HuH-7 (cell line): ENCODE results near the gene SVOP.
A peak's percentile ranks its signal among the peaks of the same experiment; 100 is the strongest.

Experiments used
- DNase-seq: peaks from one replicate; pipeline ENCODE4 v3.0.0; 2011; ENCODE audit warnings: low spot score

SVOP gene

GRCh38 chr12:108977360-108977759 lies 43.5 kb downstream of the SVOP start:
- no peak for DNase-seq

DNA sequence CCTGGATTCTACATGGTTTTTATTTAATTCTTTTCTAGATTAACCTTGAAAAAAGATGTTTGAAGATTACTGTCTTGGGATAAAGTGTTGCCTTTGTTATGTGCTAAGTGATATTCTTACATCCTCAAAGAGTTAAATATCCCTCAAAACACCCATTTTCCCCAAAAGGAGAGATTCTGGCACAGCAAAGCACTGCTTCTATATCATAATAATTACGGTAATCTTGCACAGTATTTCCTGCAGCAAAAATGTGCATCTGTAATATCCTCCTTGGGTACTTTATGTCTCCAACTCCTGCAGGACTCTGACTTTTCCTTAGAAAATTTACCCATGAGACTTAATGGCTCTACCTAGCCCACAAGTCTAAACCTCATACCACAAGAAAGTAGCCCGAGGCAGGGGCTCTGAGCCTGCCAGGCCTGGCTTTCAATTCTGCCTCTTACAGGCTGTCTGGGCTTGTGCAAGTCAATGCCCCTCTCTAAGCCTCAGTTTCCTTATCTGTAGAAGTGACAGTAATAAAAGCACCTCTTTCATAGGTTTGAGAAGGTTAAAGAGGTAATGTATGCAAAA lies 45.8 kb downstream of the SVOP start:
- DNase-seq, result no peak

- no peak for DNase-seq
These were observed 47.2 kb downstream of the SVOP start for GRCh38 chr12:108973629-108974152.

GRCh38 chr12:108972358-108972757 lies 48.5 kb downstream of the SVOP start:
- no peak for DNase-seq

DNA sequence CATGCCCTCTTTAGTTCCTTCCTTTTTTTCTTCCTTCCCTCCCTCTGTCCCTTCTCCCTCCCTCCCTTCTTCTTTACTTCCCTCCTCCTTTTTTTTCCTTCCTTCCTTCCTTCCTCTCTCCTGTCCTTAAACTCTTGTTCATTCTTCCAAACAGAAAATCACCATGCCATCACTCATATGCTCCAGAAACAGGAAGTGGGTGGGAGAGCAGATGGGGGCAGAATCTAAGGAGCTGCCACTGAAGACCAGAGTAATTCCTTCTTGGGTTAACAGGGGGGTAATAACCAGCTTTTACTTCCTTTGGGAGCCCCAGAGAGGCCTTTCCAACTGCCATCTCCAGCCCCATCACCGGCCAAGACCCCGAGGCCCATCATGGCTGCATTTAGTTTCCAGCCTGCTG lies 51.2 kb downstream of the SVOP start:
- no peak for DNase-seq

DNA sequence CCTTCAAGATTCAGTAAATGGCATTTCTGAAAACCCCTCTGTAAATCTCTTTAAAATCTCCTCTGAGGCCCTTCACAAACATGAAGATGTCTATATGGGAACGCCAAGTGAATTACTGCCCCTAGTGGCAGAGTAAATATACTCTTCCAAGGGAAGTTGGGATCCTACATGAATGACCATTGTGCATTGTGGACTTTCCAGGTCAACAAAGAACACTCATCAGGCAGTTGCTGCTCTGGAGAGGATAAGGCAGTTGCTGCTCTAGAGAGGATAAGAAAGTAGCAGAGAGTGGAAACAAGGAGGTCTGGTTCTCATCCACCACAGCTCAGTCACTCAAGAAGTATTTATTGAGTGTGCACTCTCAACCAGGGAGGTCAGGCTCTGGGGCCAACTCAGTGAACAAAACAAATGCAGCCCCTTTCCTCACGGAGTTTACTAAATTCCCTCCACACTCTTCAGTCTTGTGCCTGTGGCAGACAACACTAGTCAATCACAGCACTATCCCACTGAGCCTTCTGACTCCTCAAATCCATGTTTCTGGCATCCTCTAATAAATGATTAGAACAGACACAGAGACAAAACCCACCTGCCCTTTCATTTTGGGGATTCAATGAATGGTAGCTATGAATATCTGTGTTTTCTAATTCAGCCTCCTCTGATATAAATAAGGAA lies 52.9 kb downstream of the SVOP start:
- DNase-seq, result peak; percentile 69

GRCh38 chr12:108966378-108967151 lies 54.3 kb downstream of the SVOP start:
- no peak for DNase-seq

GRCh38 chr12:108965886-108966285 lies 55.0 kb downstream of the SVOP start:
- no peak for DNase-seq

GRCh38 chr12:108964371-108965352 lies 56.2 kb downstream of the SVOP start:
- no peak for DNase-seq

GRCh38 chr12:108962256-108962655 lies 58.6 kb downstream of the SVOP start:
- DNase-seq, result no peak

DNA sequence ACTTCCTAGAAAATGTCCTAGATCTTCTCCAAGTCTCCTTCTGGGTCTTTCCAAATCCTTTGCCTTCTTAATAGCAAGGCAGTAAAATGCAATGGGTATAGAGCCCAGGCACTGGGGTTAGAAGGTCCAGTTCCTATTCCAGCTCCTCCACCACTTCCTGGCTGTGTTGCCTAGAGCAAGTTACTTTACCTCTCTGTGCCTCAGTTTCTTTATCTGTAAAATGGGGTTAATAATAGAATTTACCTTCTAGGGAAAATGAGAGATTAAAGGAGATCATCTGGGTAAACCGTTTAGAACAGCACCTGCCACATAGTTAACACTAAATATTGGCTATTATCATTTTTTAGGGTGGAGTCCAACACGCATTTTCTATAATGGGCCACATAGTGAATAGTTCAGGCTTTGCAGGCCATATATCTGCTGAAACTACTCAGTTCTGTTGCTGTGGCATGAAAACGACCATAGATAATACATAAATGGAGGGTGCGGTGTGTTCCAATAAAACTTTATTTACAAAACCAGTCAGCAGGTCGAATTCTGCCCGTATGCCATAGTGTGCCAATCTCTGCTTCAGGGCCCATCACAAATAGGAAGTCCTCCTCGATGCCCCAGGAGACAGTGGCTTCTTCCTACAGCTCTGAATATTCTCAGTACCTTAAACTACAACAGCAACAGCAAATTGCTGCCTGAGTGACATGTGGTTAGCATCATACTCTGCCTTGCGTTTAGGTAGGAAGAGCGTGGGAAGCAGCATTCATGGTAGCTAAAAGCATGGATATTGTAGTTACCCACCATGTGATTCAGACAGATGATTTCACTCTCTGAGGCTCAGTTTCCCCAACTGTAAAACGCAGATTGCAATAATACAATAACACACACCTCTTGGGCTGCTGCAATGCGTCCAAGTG lies 60.9 kb downstream of the SVOP start:
- no peak for DNase-seq

- DNase-seq, result no peak
These were observed 65.5 kb downstream of the SVOP start for GRCh38 chr12:108955225-108955835.

DNA sequence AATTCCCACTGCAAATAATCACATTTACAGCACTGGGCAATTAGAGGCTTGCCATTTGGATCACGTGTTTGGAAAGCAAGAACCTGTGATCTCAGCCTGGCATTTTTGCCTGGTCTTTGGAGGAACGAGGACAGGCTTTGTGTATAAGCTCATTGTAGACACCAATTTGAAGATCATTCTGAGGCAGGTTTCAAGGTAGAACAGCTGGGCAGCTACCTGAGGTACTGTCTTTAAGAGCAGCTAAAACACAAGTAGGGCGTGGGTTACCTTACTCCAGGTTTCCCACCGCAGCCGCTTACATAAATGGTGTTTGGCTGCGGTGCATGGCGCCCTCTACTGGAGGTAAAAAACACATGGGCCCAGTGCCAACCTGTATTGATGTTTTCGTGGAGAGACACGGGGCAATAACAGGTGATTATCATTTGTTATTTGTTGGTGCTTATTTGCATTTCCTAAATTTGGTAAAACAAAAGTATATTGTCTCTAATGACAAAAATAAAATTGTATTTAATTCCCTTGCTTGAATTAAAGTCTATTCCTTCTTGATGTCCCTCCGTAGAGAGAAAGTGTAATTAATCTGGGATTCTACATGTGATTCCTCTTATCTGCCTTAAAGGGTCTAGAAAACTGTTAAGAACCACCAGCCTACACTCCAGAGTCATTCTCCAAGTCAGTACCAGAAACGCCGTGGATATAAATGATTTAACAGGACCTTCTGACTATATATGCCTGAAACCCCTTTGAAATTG lies 69.7 kb downstream of the SVOP start:
- peak; percentile 50 for DNase-seq

DNA sequence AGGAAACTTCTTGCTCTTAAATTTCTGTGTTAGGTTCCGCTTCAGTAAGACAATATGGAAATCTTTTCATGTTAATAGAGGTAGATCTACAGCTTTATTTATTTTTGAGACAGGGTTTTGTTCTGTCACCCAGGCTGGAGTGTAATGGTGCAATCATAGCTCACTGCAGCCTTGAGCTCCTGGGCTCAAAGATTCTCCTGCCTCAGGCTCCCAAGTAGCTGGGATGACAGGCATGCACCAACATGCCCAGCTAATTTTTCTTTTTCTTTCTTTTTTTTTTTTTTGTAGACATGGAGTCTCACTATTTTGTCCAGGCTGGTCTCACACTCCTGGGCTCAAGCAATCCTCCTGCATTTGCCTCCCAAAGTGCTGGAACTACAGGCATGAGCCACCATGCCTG lies 70.9 kb downstream of the SVOP start:
- no peak for DNase-seq

DNA sequence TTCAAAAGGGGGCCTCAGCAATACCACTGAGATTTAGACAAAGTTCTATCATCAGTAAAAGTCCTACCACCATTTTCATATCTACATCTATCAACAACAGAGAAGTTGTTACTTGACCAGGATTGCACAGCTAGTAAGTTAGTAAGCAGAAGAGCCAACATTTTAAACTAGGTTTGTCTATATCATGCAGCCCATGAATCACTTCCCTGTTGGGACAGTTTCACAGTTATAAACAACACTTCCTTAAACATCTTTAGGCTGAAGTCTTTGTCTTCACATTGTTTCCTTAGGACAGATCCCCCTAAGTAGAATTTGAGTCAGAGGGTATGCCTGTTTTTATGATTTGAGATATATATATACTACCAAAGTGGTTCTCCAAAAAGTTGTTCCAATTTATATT lies 72.5 kb downstream of the SVOP start:
- DNase-seq, result no peak

- no peak for DNase-seq
These were observed 73.8 kb downstream of the SVOP start for GRCh38 chr12:108947097-108947496.

GRCh38 chr12:108940138-108940537 lies 80.7 kb downstream of the SVOP start:
- no peak for DNase-seq

GRCh38 chr12:108939594-108939993 lies 81.3 kb downstream of the SVOP start:
- DNase-seq, result no peak

GRCh38 chr12:108938247-108938924 lies 82.5 kb downstream of the SVOP start:
- DNase-seq, result no peak
